ENCODE data around the gene NTMT1.

The NTMT1 gene

DNA sequence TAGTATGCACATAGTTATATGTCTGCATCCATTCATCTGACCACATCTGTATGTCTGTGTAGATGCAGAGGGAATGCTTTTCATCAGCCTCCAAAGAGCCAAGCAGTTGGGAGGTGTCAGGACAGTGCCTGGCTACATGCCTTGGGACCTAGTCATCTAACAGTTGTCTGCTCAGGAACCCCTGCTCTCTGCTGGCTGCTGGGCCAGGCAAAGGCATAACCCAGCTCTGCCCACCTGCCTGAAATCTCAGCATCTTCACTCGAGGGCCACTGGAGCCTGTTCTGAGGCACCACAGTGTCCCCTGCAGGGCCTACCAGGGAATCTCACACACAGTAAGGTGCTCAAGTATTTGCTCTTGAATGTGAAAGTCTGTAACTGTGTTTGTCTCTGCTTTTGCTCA lies 8.8 kb upstream of the NTMT1 start:
- Histone ChIP-seq H4K20me1 (ENCODE audit: insufficient read depth, low read length) (no peaks in the 10 kb centered on the region), H3K4me1 (ENCODE audit: insufficient read depth, low read length, severe bottlenecking) (no peaks in the 10 kb centered on the region)

DNA sequence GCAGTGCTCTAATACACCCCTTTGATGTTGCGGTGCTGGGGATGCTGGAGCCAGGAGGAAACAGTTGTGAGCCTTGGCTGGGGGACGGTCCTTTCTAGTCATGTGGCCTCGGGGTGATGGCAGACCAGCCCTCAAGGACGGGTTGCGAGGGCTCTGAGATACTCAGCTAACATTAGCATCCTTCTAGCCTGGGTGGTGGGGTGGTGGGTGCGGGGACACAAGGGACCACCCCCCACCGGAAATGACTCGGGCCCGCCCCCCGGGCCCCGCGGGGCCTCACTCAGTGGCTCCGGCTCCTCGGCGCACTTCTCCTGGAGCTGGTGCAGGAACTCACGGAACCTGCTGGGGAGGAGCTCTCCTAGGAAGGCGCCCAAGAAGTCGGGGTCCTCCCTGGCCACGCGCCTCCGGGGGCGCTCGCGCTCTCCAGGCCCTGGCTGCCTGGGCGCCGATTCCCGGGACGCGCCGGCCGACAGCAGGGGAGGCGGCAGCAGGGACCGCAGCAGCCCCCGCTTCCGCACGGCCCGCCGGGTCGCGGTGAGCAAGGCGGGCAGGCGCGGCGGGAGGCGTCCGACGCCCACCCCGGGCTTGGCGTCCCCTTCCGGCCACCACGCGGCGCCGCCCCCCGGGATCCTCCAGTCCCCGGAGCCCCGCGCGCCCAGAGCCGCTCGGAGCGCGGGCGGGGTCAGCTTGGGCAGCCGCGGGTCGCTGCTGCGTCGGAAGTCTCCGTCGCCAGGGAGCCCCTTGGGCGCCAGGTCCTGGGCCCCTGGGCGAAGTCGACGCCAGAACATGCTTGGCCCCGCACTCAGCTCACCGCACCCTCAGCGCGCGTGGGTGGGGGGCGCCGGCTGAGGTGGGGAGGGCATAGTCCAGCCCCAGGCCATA lies 5.9 kb upstream of the NTMT1 start:
- H3K79me2 ChIP-seq (ENCODE audit: insufficient read depth, low read length), result no peaks in the 10 kb centered on the region
- no peak overlapping the region for H3K27ac ChIP-seq (ENCODE audit: low read depth, low read length, poor library complexity, severe bottlenecking)
- H3K4me1 ChIP-seq (ENCODE audit: insufficient read depth, low read length, severe bottlenecking), result peaks cover 9% of the 10 kb centered on the region
- no peak overlapping the region for H3K9ac ChIP-seq (ENCODE audit: low read length)
- no peaks in the 10 kb centered on the region for H3K36me3 ChIP-seq (ENCODE audit: insufficient read depth, low read length)
- no peak overlapping the region for H3K4me2 ChIP-seq (ENCODE audit: low read length)
- H3K9me3 ChIP-seq (ENCODE audit: low read length), result no peaks in the 10 kb centered on the region
- no peak overlapping the region for H3K4me3 ChIP-seq (ENCODE audit: low read depth, low read length, poor library complexity, severe bottlenecking)
- no peaks in the 10 kb centered on the region for H3K9me2 ChIP-seq (ENCODE audit: low read depth, low read length)
- H3F3A ChIP-seq (ENCODE audit: insufficient read depth, low read length), result no peaks in the 10 kb centered on the region
- peaks cover 6% of the 10 kb centered on the region; the same call in 1 of the 2 replicates for H3K27me3 ChIP-seq (ENCODE audit: insufficient read depth, low read length)
- H2AFZ ChIP-seq (ENCODE audit: low read length), result no peak overlapping the region
- no peaks in the 10 kb centered on the region for H4K20me1 ChIP-seq (ENCODE audit: insufficient read depth, low read length)
- TF ChIP-seq EZH2 (IDR thresholded peaks at IDR 0.05; ENCODE audit: borderline replicate concordance, low read length), result no peak
- TF ChIP-seq, protein P1, sequence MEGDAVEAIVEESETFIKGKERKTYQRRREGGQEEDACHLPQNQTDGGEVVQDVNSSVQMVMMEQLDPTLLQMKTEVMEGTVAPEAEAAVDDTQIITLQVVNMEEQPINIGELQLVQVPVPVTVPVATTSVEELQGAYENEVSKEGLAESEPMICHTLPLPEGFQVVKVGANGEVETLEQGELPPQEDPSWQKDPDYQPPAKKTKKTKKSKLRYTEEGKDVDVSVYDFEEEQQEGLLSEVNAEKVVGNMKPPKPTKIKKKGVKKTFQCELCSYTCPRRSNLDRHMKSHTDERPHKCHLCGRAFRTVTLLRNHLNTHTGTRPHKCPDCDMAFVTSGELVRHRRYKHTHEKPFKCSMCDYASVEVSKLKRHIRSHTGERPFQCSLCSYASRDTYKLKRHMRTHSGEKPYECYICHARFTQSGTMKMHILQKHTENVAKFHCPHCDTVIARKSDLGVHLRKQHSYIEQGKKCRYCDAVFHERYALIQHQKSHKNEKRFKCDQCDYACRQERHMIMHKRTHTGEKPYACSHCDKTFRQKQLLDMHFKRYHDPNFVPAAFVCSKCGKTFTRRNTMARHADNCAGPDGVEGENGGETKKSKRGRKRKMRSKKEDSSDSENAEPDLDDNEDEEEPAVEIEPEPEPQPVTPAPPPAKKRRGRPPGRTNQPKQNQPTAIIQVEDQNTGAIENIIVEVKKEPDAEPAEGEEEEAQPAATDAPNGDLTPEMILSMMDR (IDR thresholded peaks at IDR 0.05; ENCODE audit: low read length), result no peak

More for the DNA sequence above, 8.8 kb upstream of the NTMT1 start:
- Histone ChIP-seq H3K9me3 (ENCODE audit: low read length) (no peaks in the 10 kb centered on the region), H3F3A (ENCODE audit: insufficient read depth, low read length) (no peaks in the 10 kb centered on the region), H3K27me3 (ENCODE audit: insufficient read depth, low read length) (peaks cover 6% of the 10 kb centered on the region; the same call in 1 of the 2 replicates), H3K27ac (ENCODE audit: low read depth, low read length, poor library complexity, severe bottlenecking) (no peak overlapping the region), H3K4me2 (ENCODE audit: low read length) (no peak overlapping the region), H3K4me3 (ENCODE audit: low read depth, low read length, poor library complexity, severe bottlenecking) (no peak overlapping the region), H3K9ac (ENCODE audit: low read length) (no peak overlapping the region), H3K79me2 (ENCODE audit: insufficient read depth, low read length) (no peaks in the 10 kb centered on the region), H2AFZ (ENCODE audit: low read length) (no peak overlapping the region), H3K36me3 (ENCODE audit: insufficient read depth, low read length) (no peaks in the 10 kb centered on the region), H3K9me2 (ENCODE audit: low read depth, low read length) (no peaks in the 10 kb centered on the region)
- TF ChIP-seq EZH2 (IDR thresholded peaks at IDR 0.05; ENCODE audit: borderline replicate concordance, low read length), result no peak
- TF ChIP-seq, protein P1 (IDR thresholded peaks at IDR 0.05; ENCODE audit: low read length), result peak; percentile 41; the same call in 1 of the 2 replicates

DNA sequence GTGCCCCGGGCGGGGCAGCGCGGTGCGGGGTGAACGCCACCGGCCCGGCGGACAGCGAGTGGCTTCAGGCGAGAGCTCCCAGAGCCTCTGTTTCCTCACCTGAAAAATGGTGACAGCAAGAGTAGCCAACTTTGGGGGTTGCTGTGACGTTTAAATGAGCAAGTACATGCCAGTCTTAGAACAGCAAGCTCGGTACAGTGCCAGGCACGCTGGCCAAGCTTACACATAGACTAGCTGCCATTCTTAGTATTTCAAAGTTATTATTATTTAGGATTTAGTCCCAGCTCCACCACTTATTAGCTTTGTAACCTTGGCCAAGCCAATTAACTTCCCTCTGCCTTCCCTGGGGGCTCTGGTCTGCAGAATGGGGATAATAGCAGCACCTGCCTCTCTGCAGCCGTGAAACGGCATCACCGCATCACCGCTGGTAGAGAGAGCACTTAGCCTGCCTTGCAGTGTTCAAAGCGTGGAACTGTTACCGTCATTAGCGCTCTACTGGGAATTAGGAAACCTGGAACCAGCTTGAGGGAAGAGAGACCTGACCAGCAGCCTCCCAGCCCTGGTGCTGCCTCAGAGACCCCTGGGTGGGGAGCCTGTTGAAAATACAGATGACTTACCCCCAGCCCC lies 5.2 kb upstream of the NTMT1 start, which contains the start of gene C9orf50:
C9orf50 (minus strand) TSS at position 433 of the 627 bp plus-strand sequence. CDS start 527 bp downstream, outside the sequence.
- TF ChIP-seq, protein P1 (IDR thresholded peaks at IDR 0.05; ENCODE audit: low read length), result no peak
- TF ChIP-seq EZH2 (IDR thresholded peaks at IDR 0.05; ENCODE audit: borderline replicate concordance, low read length), result no peak
- Histone ChIP-seq H3F3A (ENCODE audit: insufficient read depth, low read length) (no peaks in the 10 kb centered on the region), H3K36me3 (ENCODE audit: insufficient read depth, low read length) (no peaks in the 10 kb centered on the region), H3K4me2 (ENCODE audit: low read length) (no peak within 1 kb of the TSS), H3K9me3 (ENCODE audit: low read length) (no peaks in the 10 kb centered on the region), H3K4me1 (ENCODE audit: insufficient read depth, low read length, severe bottlenecking) (peaks cover 15% of the 10 kb centered on the region), H3K9me2 (ENCODE audit: low read depth, low read length) (no peaks in the 10 kb centered on the region), H2AFZ (ENCODE audit: low read length) (no peak within 1 kb of the TSS), H3K9ac (ENCODE audit: low read length) (no peak within 1 kb of the TSS), H3K27me3 (ENCODE audit: insufficient read depth, low read length) (peaks cover 6% of the 10 kb centered on the region; the same call in 1 of the 2 replicates), H4K20me1 (ENCODE audit: insufficient read depth, low read length) (no peaks in the 10 kb centered on the region), H3K79me2 (ENCODE audit: insufficient read depth, low read length) (no peaks in the 10 kb centered on the region), H3K27ac (ENCODE audit: low read depth, low read length, poor library complexity, severe bottlenecking) (no peak within 1 kb of the TSS), H3K4me3 (ENCODE audit: low read depth, low read length, poor library complexity, severe bottlenecking) (no peak within 1 kb of the TSS)
